Measurements from ENCODE around the gene LHPP.

DNA sequence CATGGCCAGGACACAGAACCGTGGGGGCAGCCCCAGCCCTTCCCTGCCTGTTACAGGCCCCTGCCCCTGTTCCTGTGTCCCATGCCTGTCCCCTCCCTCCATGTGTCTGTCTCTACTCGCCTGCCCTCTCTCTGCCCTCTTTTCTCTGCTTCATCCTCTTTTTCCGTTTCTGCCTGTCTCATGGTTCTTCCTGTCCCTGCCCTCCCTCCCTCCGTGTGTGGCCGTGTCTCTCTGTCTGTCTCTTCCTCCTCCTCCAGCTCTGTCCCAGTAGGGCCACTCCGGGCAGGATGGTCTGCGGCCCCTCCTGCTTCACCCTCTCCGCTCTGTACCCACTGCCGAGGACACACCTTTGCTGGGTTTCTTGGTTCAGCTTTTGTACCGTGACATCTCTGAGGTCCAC is 145.2 kb downstream of the LHPP start:
- TF ChIP-seq, protein P1, sequence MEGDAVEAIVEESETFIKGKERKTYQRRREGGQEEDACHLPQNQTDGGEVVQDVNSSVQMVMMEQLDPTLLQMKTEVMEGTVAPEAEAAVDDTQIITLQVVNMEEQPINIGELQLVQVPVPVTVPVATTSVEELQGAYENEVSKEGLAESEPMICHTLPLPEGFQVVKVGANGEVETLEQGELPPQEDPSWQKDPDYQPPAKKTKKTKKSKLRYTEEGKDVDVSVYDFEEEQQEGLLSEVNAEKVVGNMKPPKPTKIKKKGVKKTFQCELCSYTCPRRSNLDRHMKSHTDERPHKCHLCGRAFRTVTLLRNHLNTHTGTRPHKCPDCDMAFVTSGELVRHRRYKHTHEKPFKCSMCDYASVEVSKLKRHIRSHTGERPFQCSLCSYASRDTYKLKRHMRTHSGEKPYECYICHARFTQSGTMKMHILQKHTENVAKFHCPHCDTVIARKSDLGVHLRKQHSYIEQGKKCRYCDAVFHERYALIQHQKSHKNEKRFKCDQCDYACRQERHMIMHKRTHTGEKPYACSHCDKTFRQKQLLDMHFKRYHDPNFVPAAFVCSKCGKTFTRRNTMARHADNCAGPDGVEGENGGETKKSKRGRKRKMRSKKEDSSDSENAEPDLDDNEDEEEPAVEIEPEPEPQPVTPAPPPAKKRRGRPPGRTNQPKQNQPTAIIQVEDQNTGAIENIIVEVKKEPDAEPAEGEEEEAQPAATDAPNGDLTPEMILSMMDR (conservative IDR thresholded peaks at IDR 0.05 in 1 of 2, IDR thresholded peaks at IDR 0.05 in 1 of 2; ENCODE audit: low read depth in 1 of 2, low read length in 2 of 2): no peak
- TF ChIP-seq EZH2 (IDR thresholded peaks at IDR 0.05; ENCODE audit: low read length, missing control alignments): no peak
